ENCODE measurements around the gene IL17B.

IL17B gene

DNA sequence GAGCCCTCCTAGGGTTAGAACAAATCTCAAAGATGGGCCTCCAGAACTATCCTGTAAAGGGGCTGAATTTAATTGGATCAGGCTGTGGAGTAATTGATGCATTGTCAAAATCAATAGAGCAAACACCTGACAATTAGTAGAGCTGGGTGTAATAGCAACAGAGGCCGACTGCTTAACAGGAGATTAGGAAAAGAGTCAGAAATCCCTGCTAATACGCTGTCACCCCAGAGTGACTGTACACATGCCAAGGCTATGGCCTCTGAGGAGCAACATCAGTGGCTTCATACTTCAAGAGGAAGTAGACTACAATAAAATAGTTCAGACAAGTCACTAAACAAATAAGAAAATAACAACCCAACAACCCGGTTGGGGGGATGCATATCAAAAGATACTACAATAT lies 52.5 kb downstream of the IL17B start:
- in situ Hi-C loops (cut with HindIII; ENCODE audit: low sequenced_read_pairs): no loop called here
- H3K4me3 ChIP-seq (ENCODE audit: low read depth, low read length): no peak overlapping the region
- DNase-seq (ENCODE audit: low read depth): no peak
- TF ChIP-seq, protein P1, sequence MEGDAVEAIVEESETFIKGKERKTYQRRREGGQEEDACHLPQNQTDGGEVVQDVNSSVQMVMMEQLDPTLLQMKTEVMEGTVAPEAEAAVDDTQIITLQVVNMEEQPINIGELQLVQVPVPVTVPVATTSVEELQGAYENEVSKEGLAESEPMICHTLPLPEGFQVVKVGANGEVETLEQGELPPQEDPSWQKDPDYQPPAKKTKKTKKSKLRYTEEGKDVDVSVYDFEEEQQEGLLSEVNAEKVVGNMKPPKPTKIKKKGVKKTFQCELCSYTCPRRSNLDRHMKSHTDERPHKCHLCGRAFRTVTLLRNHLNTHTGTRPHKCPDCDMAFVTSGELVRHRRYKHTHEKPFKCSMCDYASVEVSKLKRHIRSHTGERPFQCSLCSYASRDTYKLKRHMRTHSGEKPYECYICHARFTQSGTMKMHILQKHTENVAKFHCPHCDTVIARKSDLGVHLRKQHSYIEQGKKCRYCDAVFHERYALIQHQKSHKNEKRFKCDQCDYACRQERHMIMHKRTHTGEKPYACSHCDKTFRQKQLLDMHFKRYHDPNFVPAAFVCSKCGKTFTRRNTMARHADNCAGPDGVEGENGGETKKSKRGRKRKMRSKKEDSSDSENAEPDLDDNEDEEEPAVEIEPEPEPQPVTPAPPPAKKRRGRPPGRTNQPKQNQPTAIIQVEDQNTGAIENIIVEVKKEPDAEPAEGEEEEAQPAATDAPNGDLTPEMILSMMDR (IDR thresholded peaks at IDR 0.05; ENCODE audit: low read depth, low read length, missing control alignments): no peak

DNA sequence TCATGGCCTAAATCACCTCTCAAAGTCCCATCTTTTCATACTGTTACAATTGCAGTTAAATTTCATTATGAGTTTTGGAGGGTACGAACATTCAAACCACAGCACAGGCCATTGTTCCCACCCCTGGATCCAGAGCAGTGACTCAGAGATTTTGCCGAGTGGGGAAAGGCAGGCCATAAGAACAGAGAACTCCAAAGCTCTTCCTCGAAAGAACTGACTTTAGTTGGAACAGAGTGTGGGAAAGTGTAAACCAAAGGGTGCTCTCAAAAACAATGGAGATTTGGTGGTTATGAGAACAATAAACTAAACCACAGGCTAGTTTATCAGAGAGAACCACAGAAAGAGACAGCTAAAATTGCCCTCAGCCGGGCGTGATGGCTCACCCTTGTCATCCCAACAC lies 53.2 kb downstream of the IL17B start:
- no peak overlapping the region for H3K4me3 ChIP-seq (ENCODE audit: low read depth, low read length)
- in situ Hi-C loops (cut with HindIII; ENCODE audit: low sequenced_read_pairs): no loop called here
- TF ChIP-seq, protein P1 (IDR thresholded peaks at IDR 0.05; ENCODE audit: low read depth, low read length, missing control alignments): no peak
- DNase-seq (ENCODE audit: low read depth): peak; percentile 36

DNA sequence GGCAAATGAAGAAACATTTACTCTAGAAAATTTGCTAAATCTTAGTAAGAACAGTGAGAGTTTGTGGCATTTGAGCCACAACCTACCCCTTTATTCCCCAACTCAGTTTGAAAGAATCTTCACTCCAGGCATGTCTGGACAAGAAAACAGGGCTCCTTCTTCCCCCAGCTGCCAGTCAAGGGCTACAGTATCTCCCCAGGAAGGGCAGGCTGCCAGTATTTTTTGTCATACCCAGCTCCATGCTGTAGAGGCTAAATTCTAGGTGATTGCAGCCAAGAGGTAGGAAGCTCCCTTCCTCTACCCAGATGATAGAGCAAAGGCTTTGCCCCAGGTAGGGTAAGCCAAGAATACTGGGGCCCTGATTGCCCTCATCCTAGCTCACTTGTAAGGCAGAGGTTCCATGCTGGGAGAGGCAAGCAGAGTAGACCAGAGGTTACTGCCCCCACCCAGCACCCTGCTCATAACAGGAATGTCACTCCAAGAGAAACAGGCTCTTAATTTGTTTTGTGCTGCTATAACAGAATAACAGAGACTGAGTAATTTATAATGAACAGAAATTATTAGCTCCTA lies 53.8 kb downstream of the IL17B start:
- in situ Hi-C loops (cut with HindIII; ENCODE audit: low sequenced_read_pairs): no loop called here
- TF ChIP-seq, protein P1 (IDR thresholded peaks at IDR 0.05; ENCODE audit: low read depth, low read length, missing control alignments): no peak
- no peak for DNase-seq (ENCODE audit: low read depth)
- no peak overlapping the region for H3K4me3 ChIP-seq (ENCODE audit: low read depth, low read length)

DNA sequence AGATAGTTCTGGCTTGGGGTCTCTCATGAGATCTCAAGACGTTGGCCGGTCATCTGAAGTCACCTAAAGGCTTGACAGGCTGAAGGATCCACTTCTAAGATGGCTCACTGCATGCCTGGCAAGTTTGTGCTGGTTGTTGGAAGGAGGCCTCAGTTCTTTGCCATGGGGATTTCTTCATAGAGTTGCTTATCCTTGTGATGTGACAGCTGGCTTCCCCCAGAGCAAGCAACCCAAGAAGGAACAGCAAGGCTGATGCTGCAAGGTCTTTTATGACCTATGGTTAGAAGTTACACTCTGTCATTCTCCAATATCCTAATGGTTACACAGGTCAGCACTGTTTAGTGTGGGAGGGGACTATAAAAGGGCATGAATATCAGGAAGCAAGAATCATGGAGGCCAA lies 54.5 kb downstream of the IL17B start:
- in situ Hi-C loops (cut with HindIII; ENCODE audit: low sequenced_read_pairs): loop anchor here (5.0 kb wide), 1 partner anchor 33 kb away; the partner anchor contains the start of gene PCYOX1L
- TF ChIP-seq, protein P1 (IDR thresholded peaks at IDR 0.05; ENCODE audit: low read depth, low read length, missing control alignments): no peak

More for the DNA sequence above, 54.5 kb downstream of the IL17B start:
- DNase-seq (ENCODE audit: low read depth): no peak
- no peak overlapping the region for H3K4me3 ChIP-seq (ENCODE audit: low read depth, low read length)
